Endodermal cell (in vitro differentiated cells): Measurements from ENCODE around the gene SYT8. TPM values are rescaled to one million over a fixed set of nuclear protein-coding genes. Genes with fewer than 3 reads are reported as not detected.

Experiments used
- DNase-seq: peaks from one replicate; pipeline ENCODE4 v3.0.0-alpha.2; 2017
- H3K27ac ChIP-seq: 2 replicates; pipeline ENCODE4 v1.5.1; 2013; ENCODE audit warnings: mild to moderate bottlenecking, low read depth, low read length, moderate library complexity
- H3K27me3 ChIP-seq: 2 replicates; pipeline ENCODE4 v1.6.1; 2013; ENCODE audit warnings: mild to moderate bottlenecking, low read length, moderate library complexity; ENCODE audit not compliant: insufficient read depth, control insufficient read depth, poor library complexity, severe bottlenecking
- H3K36me3 ChIP-seq: 2 replicates; pipeline ENCODE4 v1.7.0; 2013; ENCODE audit warnings: mild to moderate bottlenecking, low read length, moderate library complexity; ENCODE audit not compliant: control insufficient read depth, insufficient read depth
- H3K4me1 ChIP-seq: one replicate; pipeline ENCODE4 v1.7.0; 2013; ENCODE audit warnings: low read length; ENCODE audit not compliant: control insufficient read depth, insufficient read depth
- H3K4me3 ChIP-seq: 2 replicates; pipeline ENCODE4 v1.5.1; 2013; ENCODE audit warnings: mild to moderate bottlenecking, low read length, moderate library complexity
- H3K9ac ChIP-seq: 2 replicates; pipeline ENCODE4 v1.6.1; 2013; ENCODE audit warnings: mild to moderate bottlenecking, low read length, moderate library complexity; ENCODE audit not compliant: poor library complexity, severe bottlenecking; ENCODE audit errors: extremely low read depth
- H3K9me3 ChIP-seq: 2 replicates; pipeline ENCODE4 v1.6.1; 2013; ENCODE audit warnings: mild to moderate bottlenecking, low read length, moderate library complexity; ENCODE audit not compliant: control insufficient read depth
- H3K27ac Mint-ChIP-seq: 2 replicates; pipeline ENCODE4 v1.8.0; 2020; ENCODE audit warnings: mixed read lengths
- H3K27me3 Mint-ChIP-seq: 2 replicates; pipeline ENCODE4 v1.8.0; 2021; ENCODE audit warnings: mild to moderate bottlenecking, mixed read lengths; ENCODE audit not compliant: insufficient read depth
- H3K36me3 Mint-ChIP-seq: 2 replicates; pipeline ENCODE4 v1.8.0; 2020; ENCODE audit warnings: low read depth, mixed read lengths
- H3K4me1 Mint-ChIP-seq: 2 replicates; pipeline ENCODE4 v1.8.0; 2020; ENCODE audit warnings: mixed read lengths
- H3K4me3 Mint-ChIP-seq: 2 replicates; pipeline ENCODE4 v1.8.0; 2020; ENCODE audit warnings: mild to moderate bottlenecking, moderate library complexity, mixed read lengths
- H3K9me3 Mint-ChIP-seq: 2 replicates; pipeline ENCODE4 v1.8.0; 2020; ENCODE audit warnings: mild to moderate bottlenecking, mixed read lengths
- WGBS, 2 experiments: methylation state at CpG; one replicate each; pipeline versions ENCODE4 v1.1.5 to v1.1.7; 2013; ENCODE audit warnings: missing lambda C conversion rate in 2 of 2, mixed read lengths in 1 of 2; ENCODE audit not compliant: insufficient coverage in 1 of 2, insufficient read length in 1 of 2; 5-methylcytosine and 5-hydroxymethylcytosine counted together
- total RNA-seq, 2 donors: library from RNA; stranded (reverse); fragmentation: NEBNext Ultra II Directional in 1 of 2; extraction: Animal tissue kit (Norgen Biotek cat#: 25700) in 1 of 2; gene quantifications; 2 replicates in 1 of 2; 3 replicates in 1 of 2; pipeline ENCODE4 v1.2.1, GENCODE V29; 2021
- TF ChIP-seq, protein P1 (sequence below): fragments of 200-600 bp; sonication (generic); conservative IDR thresholded peaks from 2 replicates; pipeline ENCODE4 v1.5.0; 2021; ENCODE audit warnings: antibody characterized with exemption, mild to moderate bottlenecking

SYT8 gene
- total RNA-seq, 2 donors from 2014 or later: not detected

DNA sequence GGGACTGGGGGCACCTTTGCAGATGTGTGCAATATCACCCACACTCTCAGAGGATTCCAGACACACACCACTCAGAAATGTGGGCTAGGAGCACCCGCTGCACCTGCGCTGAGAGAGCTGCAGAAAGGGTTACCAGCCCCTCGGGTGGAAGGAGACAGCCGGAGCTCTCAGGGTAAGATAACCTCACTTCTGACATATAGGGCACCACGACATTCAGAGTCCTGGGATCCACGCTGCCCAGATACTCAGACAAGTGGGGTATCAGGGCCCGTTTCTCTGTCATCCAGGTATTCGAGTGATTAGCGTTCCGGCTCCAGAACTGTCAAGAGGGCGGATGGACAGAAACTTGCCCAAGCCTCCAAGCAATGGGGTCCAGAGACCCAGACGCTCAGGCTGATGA is 6.2 kb upstream of the SYT8 start:
- Mint-ChIP-seq H3K9me3 (no peaks in the 10 kb centered on the region), H3K27ac (no peak overlapping the region), H3K27me3 (peaks cover 38% of the 10 kb centered on the region), H3K4me3 (no peak overlapping the region), H3K4me1 (no peaks in the 10 kb centered on the region), H3K36me3 (no peaks in the 10 kb centered on the region)
- Histone ChIP-seq H3K4me1 (no peaks in the 10 kb centered on the region), H3K9me3 (no peaks in the 10 kb centered on the region), H3K27me3 (peaks cover 41% of the 10 kb centered on the region), H3K4me3 (no peak overlapping the region), H3K36me3 (no peaks in the 10 kb centered on the region), H3K27ac (no peak overlapping the region), H3K9ac (no peak overlapping the region)
- TF ChIP-seq, protein P1, sequence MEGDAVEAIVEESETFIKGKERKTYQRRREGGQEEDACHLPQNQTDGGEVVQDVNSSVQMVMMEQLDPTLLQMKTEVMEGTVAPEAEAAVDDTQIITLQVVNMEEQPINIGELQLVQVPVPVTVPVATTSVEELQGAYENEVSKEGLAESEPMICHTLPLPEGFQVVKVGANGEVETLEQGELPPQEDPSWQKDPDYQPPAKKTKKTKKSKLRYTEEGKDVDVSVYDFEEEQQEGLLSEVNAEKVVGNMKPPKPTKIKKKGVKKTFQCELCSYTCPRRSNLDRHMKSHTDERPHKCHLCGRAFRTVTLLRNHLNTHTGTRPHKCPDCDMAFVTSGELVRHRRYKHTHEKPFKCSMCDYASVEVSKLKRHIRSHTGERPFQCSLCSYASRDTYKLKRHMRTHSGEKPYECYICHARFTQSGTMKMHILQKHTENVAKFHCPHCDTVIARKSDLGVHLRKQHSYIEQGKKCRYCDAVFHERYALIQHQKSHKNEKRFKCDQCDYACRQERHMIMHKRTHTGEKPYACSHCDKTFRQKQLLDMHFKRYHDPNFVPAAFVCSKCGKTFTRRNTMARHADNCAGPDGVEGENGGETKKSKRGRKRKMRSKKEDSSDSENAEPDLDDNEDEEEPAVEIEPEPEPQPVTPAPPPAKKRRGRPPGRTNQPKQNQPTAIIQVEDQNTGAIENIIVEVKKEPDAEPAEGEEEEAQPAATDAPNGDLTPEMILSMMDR: no peak
- DNase-seq: no peak
- WGBS, 2 experiments: 88 to 94% methylated on average over 12 of the region's 12 CpGs

DNA sequence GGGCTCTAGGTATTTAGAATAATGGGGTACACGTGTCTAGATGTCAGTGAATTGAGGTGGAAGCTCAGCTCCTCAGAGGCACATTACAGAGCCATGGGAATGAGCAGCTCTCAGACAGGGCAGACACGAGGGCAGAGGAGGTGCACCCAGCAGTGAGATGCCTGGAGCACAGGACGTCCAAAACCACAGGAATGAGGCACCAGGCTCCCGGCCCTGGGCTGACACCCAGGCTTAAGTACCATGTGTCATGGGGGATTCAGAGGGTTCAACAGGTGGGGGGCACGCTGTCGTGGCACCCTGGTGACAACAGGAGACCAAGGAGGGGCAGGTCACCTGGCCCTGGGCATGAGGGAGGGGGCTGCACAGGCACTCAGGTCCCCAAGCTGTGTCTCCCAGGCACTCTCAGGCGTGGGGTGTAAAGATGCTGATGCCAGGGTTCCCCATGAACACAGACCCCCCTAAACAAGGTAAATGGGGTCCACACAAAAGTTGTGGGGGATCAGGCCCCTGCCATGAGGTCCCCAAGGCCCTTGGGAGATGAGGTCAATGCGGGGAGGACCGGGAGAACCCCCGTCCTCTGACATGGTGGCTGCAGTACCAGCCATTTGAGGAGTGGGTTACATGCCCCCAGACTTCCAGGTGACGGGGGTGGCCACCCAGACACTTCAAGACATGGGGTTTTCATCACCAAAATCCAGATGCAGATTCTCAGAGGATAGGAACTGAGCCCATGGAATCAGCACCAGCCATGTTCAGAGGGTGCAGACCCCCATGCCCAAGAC is 5.6 kb upstream of the SYT8 start:
- Histone ChIP-seq H3K4me3 (no peak overlapping the region), H3K4me1 (no peaks in the 10 kb centered on the region), H3K36me3 (no peaks in the 10 kb centered on the region), H3K9ac (no peak overlapping the region), H3K27me3 (peaks cover 47% of the 10 kb centered on the region), H3K9me3 (no peaks in the 10 kb centered on the region), H3K27ac (no peak overlapping the region)
- Mint-ChIP-seq H3K4me1 (no peaks in the 10 kb centered on the region), H3K4me3 (no peak overlapping the region), H3K27ac (no peak overlapping the region), H3K9me3 (no peaks in the 10 kb centered on the region), H3K27me3 (peaks cover 39% of the 10 kb centered on the region), H3K36me3 (no peaks in the 10 kb centered on the region)
- DNase-seq: no peak
- 81 to 84% methylated on average over 9 to 11 of the region's 11 CpGs for WGBS, 2 experiments
- TF ChIP-seq, protein P1: no peak

DNA sequence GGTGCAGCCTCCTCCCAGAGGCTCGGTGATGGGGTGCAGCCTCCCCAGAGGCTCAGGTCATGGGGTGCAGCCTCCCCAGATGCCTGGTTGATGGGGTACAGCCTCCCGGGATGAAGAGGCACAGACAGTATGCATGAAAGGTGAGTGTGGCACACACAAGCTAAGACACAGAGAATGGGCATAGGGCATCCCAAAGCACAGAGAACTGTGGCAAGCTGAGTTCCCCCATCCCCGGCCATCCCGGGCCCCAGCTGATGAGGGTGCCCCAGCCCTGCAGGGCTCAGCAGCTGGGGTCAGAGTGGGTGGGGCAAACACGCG is 4.8 kb upstream of the SYT8 start:
- Histone ChIP-seq H3K9ac (no peak overlapping the region), H3K36me3 (no peaks in the 10 kb centered on the region), H3K27ac (no peak overlapping the region), H3K4me1 (no peaks in the 10 kb centered on the region), H3K27me3 (peaks cover 47% of the 10 kb centered on the region), H3K9me3 (no peaks in the 10 kb centered on the region), H3K4me3 (no peak overlapping the region)
- H3K4me1 Mint-ChIP-seq: no peaks in the 10 kb centered on the region
- H3K9me3 Mint-ChIP-seq: no peaks in the 10 kb centered on the region
- H3K27ac Mint-ChIP-seq: no peak overlapping the region
- TF ChIP-seq, protein P1: no peak
- H3K27me3 Mint-ChIP-seq: peaks cover 41% of the 10 kb centered on the region
- H3K36me3 Mint-ChIP-seq: no peaks in the 10 kb centered on the region
- 88 to 91% methylated on average over 3 to 6 of the region's 6 CpGs for WGBS, 2 experiments
- H3K4me3 Mint-ChIP-seq: no peak overlapping the region
- no peak for DNase-seq
